HCT116 (cell line): ENCODE results near the gene SULT6B1. TPM values are rescaled to one million over a fixed set of nuclear protein-coding genes. Genes with fewer than 3 reads are reported as not detected.

Experiments used
- ATAC-seq: fragments of 200-7000 bp; cut with Tn5 transposase; 2 replicates; pipeline ENCODE4 v1.9.1; 2020; ENCODE audit warnings: mild to moderate bottlenecking, moderate library complexity
- BruUV-seq: library from RNA; stranded (reverse); fragments of 400-500 nt; replicated peaks from 2 replicates; lab custom pipeline; 2021; lab: Mats Ljungman, UMichigan
- CTCF ChIA-PET: fragments of 300-600 bp; sonication (Branson Sonifier 250); formaldehyde crosslinking; loops from one replicate; lab custom pipeline; 2021; ENCODE audit warnings: antibody characterized with exemption; lab: Charles Lee
- POLR2A ChIA-PET: fragments of 300-600, 350-600 bp; sonication (Branson Sonifier 250); formaldehyde crosslinking; loops from one replicate; lab custom pipeline; 2021; ENCODE audit warnings: antibody characterized with exemption; lab: Charles Lee
- RAD21 ChIA-PET, 2 experiments: fragments of 300-600 bp; sonication (Branson Sonifier 250); formaldehyde crosslinking; loops; one replicate each; lab custom pipeline; 2023; ENCODE audit warnings: low total read pairs in 2 of 2; ENCODE audit not compliant: uncharacterized antibody in 2 of 2, unreplicated experiment in 2 of 2, low non-redundant PET in 1 of 2; lab: Charles Lee
- DNase-seq: peaks from one replicate; pipeline ENCODE4 v3.0.0-alpha.2; 2010; ENCODE audit warnings: low read depth, low spot score
- H2AFZ ChIP-seq: fragments of 200-600 bp; shearing (Covaris generic), sonication (generic); 2 replicates; pipeline ENCODE4 v1.6.1; 2017; ENCODE audit warnings: low read depth, mixed run types, mixed read lengths, antibody characterized with exemption, low read length; ENCODE audit not compliant: poor library complexity, severe bottlenecking
- H3K27ac ChIP-seq: 2 replicates; pipeline ENCODE4 v1.5.1; 2012; ENCODE audit warnings: low read depth, low read length
- H3K27me3 ChIP-seq: fragments of 200-600 bp; sonication (generic); 2 replicates; pipeline ENCODE4 v1.6.1; 2016; ENCODE audit warnings: mixed run types, low read length, mixed read lengths; ENCODE audit not compliant: insufficient read depth
- H3K36me3 ChIP-seq, 2 experiments: fragments of 200-500 bp in 1 of 2; fragments of 200-600 bp in 1 of 2; sonication (Bioruptor generic) in 1 of 2; sonication (generic) in 1 of 2; 2 replicates each; pipeline versions ENCODE4 v1.5.1 to v1.6.1; 2014 to 2016; ENCODE audit warnings: low read length in 2 of 2, inconsistent platforms in 1 of 2, mixed read lengths in 1 of 2, mixed run types in 1 of 2; ENCODE audit not compliant: insufficient read depth in 2 of 2, control insufficient read depth in 1 of 2
- H3K4me1 ChIP-seq, 2 experiments: fragments of 200-600 bp in 1 of 2; sonication (generic) in 1 of 2; 2 replicates each; pipeline versions ENCODE4 v1.5.1 to v1.6.1; 2012 to 2017; ENCODE audit warnings: low read length in 2 of 2, inconsistent platforms in 1 of 2, mild to moderate bottlenecking in 1 of 2, mixed read lengths in 1 of 2, mixed run types in 1 of 2, moderate library complexity in 1 of 2; ENCODE audit not compliant: insufficient read depth in 2 of 2, control insufficient read depth in 1 of 2
- H3K4me2 ChIP-seq: fragments of 200-600 bp; sonication (generic); 2 replicates; pipeline ENCODE4 v1.6.1; 2017; ENCODE audit warnings: mixed run types, low read length, mixed read lengths
- H3K4me3 ChIP-seq, 2 experiments: fragments of 200-600 bp in 1 of 2; sonication (generic) in 1 of 2; replicated peaks in 1 of 2; 2 replicates each; pipeline ENCODE4 v1.5.1; 2011 to 2016; ENCODE audit warnings: low read length in 2 of 2, control low read depth in 1 of 2, low read depth in 1 of 2, mild to moderate bottlenecking in 1 of 2, mixed read lengths in 1 of 2, mixed run types in 1 of 2
- H3K79me2 ChIP-seq: fragments of 200-600 bp; sonication (generic); 2 replicates; pipeline ENCODE4 v1.6.1; 2017; ENCODE audit warnings: mild to moderate bottlenecking, mixed run types, low read length, moderate library complexity, mixed read lengths; ENCODE audit not compliant: insufficient read depth
- H3K9ac ChIP-seq: fragments of 200-600 bp; sonication (generic); 2 replicates; pipeline ENCODE4 v1.6.1; 2016; ENCODE audit warnings: low read length, mixed read lengths
- H3K9me2 ChIP-seq: fragments of 200-600 bp; sonication (generic), shearing (Covaris generic); 2 replicates; pipeline ENCODE4 v1.6.1; 2017; ENCODE audit warnings: mixed run types, mild to moderate bottlenecking, moderate library complexity; ENCODE audit not compliant: insufficient read depth
- H3K9me3 ChIP-seq, 2 experiments: fragments of 200-500 bp in 1 of 2; fragments of 200-600 bp in 1 of 2; sonication (Bioruptor generic) in 1 of 2; sonication (generic) in 1 of 2; 2 replicates each; pipeline ENCODE4 v1.6.1; 2014 to 2017; ENCODE audit warnings: low read length in 2 of 2, mixed read lengths in 2 of 2, inconsistent platforms in 1 of 2, low read depth in 1 of 2, mild to moderate bottlenecking in 1 of 2, mixed run types in 1 of 2, moderate library complexity in 1 of 2; ENCODE audit not compliant: control insufficient read depth in 1 of 2, insufficient read depth in 1 of 2
- H4K20me1 ChIP-seq: fragments of 200-600 bp; sonication (generic), shearing (Covaris generic); 2 replicates; pipeline ENCODE4 v1.6.1; 2017; ENCODE audit warnings: mixed run types, mild to moderate bottlenecking, moderate library complexity; ENCODE audit not compliant: insufficient read depth
- CBX3 ChIP-seq: IDR thresholded peaks from 2 replicates; pipeline ENCODE4 v1.6.1; 2012; ENCODE audit warnings: low read depth
- CEBPB ChIP-seq: IDR thresholded peaks from 2 replicates; pipeline ENCODE4 v1.6.1; 2012; ENCODE audit warnings: low read depth
- EGR1 ChIP-seq: IDR thresholded peaks from 2 replicates; pipeline ENCODE4 v1.6.1; 2012; ENCODE audit warnings: low read depth
- ELF1 ChIP-seq: IDR thresholded peaks from 2 replicates; pipeline ENCODE4 v1.6.1; 2012; ENCODE audit warnings: low read depth, borderline replicate concordance
- EZH2 ChIP-seq: fragments of 200-600 bp; sonication (generic); IDR thresholded peaks from 2 replicates; pipeline ENCODE4 v1.6.1; 2017; ENCODE audit warnings: antibody characterized with exemption, mixed run types
- EZH2phosphoT487 ChIP-seq: fragments of 200-600 bp; IDR thresholded peaks from 2 replicates; pipeline ENCODE4 v1.6.1; 2018; ENCODE audit warnings: antibody characterized with exemption, borderline replicate concordance
- FOSL1 ChIP-seq: IDR thresholded peaks from 2 replicates; pipeline ENCODE4 v1.6.1; 2012; ENCODE audit warnings: low read depth
- JUND ChIP-seq: IDR thresholded peaks from 2 replicates; pipeline ENCODE4 v1.6.1; 2012
- POLR2A ChIP-seq: IDR thresholded peaks from 2 replicates; pipeline ENCODE4 v1.7.0; 2011; ENCODE audit warnings: borderline replicate concordance; ENCODE audit not compliant: insufficient read depth, insufficient read length; ENCODE audit errors: extremely low read depth
- RAD21 ChIP-seq: IDR thresholded peaks from 2 replicates; pipeline ENCODE4 v1.6.1; 2012; ENCODE audit warnings: low read depth, mild to moderate bottlenecking
- SIN3A ChIP-seq: IDR thresholded peaks from 2 replicates; pipeline ENCODE4 v1.6.1; 2012; ENCODE audit warnings: low read depth
- SP1 ChIP-seq: IDR thresholded peaks from 2 replicates; pipeline ENCODE4 v1.6.1; 2012; ENCODE audit warnings: low read depth
- SRF ChIP-seq: IDR thresholded peaks from 2 replicates; pipeline ENCODE4 v1.6.1; 2012; ENCODE audit warnings: low read depth
- TCF7L2 ChIP-seq: IDR thresholded peaks from 2 replicates; pipeline ENCODE4 v1.7.0; 2011; ENCODE audit warnings: borderline replicate concordance, inconsistent platforms; ENCODE audit not compliant: insufficient read depth, insufficient read length; ENCODE audit errors: extremely low read depth
- YY1 ChIP-seq: IDR thresholded peaks from 2 replicates; pipeline ENCODE4 v1.6.1; 2011; ENCODE audit warnings: low read length, low read depth, moderate library complexity, mild to moderate bottlenecking; ENCODE audit not compliant: insufficient replicate concordance; ENCODE audit errors: extremely low read depth
- ZFX ChIP-seq: fragments of 450-650 bp; IDR thresholded peaks from 2 replicates; pipeline ENCODE4 v1.6.1; 2017
- intact Hi-C: fragments of 100-400 bp; cut with micrococcal nuclease; formaldehyde crosslinking; loops from 2 replicates; pipeline ENCODE4 v1.10.0; 2022
- total RNA-seq: library from RNA; stranded (reverse); gene quantifications from one replicate; pipeline ENCODE4 v1.2.1, GENCODE V29; 2021; ENCODE audit not compliant: unreplicated experiment
- TF ChIP-seq, protein P1 (sequence below): IDR thresholded peaks from 2 replicates; pipeline ENCODE4 v1.6.1; 2012
- TF ChIP-seq, protein P2 (sequence below): IDR thresholded peaks from 2 replicates; pipeline ENCODE4 v1.6.1; 2012
- TF ChIP-seq, protein P3 (sequence below): IDR thresholded peaks from 2 replicates; pipeline ENCODE4 v1.6.1; 2011; ENCODE audit warnings: mild to moderate bottlenecking, low read length, moderate library complexity; ENCODE audit not compliant: insufficient replicate concordance; ENCODE audit errors: extremely low read depth
- TF ChIP-seq, protein P4 (sequence below), 3 experiments: fragments of 200-600 bp in 1 of 3; sonication (generic) in 1 of 3; IDR thresholded peaks in 2 of 3; conservative IDR thresholded peaks in 1 of 3; 2 replicates each; pipeline ENCODE4 v1.5.1; 2012 to 2017; ENCODE audit warnings: low read depth in 2 of 3, low read length in 2 of 3, antibody characterized with exemption in 1 of 3, borderline replicate concordance in 1 of 3, control low read depth in 1 of 3, mild to moderate bottlenecking in 1 of 3, mixed read lengths in 1 of 3, mixed run types in 1 of 3, moderate library complexity in 1 of 3; ENCODE audit not compliant: insufficient read depth in 1 of 3

The SULT6B1 gene
- total RNA-seq, 1 experiment from 2014 or later = not detected

DNA sequence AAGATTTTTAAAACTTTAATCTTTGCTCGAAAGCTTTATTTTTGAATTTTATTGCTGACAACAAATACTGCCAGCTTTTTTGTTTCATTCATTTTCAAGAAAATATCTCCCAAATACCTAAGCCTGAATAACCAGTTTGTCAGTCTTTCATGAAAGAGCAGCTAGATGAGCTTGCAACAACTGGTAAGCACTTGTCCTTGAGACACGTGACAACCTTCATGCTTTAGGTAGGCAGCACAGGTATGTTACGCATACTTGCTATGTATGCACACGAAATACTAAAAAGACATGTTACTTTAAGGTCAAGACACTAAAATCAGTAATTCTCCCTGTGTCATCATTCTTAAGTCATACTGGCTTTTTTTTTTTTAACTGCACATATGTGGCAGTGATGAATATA is 30.6 kb upstream of the SULT6B1 start:
- CTCF ChIA-PET = interaction anchor here (0.7 kb wide), 1 partner anchor 658 kb away, joined by 3 read pairs; no protein-coding TSS in a partner anchor
- H2AFZ ChIP-seq = no peak overlapping the region
- H3K27me3 ChIP-seq = no peaks in the 10 kb centered on the region
- H3K36me3 ChIP-seq = peaks cover 61 to 62% of the 10 kb centered on the region in 2 experiments
- TF ChIP-seq SIN3A (no peak), CBX3 (no peak), YY1 (no peak), RAD21 (no peak), TCF7L2 (no peak), FOSL1 (no peak), EGR1 (no peak), ELF1 (no peak), JUND (no peak), CEBPB (no peak), POLR2A (no peak), ZFX (no peak), SP1 (no peak), EZH2 (no peak), EZH2phosphoT487 (no peak), SRF (no peak)
- TF ChIP-seq, protein P1, sequence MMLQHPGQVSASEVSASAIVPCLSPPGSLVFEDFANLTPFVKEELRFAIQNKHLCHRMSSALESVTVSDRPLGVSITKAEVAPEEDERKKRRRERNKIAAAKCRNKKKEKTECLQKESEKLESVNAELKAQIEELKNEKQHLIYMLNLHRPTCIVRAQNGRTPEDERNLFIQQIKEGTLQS = no peak
- TF ChIP-seq, protein P2, sequence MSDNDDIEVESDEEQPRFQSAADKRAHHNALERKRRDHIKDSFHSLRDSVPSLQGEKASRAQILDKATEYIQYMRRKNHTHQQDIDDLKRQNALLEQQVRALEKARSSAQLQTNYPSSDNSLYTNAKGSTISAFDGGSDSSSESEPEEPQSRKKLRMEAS = no peak
- TF ChIP-seq, protein P3, sequence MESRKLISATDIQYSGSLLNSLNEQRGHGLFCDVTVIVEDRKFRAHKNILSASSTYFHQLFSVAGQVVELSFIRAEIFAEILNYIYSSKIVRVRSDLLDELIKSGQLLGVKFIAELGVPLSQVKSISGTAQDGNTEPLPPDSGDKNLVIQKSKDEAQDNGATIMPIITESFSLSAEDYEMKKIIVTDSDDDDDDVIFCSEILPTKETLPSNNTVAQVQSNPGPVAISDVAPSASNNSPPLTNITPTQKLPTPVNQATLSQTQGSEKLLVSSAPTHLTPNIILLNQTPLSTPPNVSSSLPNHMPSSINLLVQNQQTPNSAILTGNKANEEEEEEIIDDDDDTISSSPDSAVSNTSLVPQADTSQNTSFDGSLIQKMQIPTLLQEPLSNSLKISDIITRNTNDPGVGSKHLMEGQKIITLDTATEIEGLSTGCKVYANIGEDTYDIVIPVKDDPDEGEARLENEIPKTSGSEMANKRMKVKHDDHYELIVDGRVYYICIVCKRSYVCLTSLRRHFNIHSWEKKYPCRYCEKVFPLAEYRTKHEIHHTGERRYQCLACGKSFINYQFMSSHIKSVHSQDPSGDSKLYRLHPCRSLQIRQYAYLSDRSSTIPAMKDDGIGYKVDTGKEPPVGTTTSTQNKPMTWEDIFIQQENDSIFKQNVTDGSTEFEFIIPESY = no peak
- TF ChIP-seq, protein P4, sequence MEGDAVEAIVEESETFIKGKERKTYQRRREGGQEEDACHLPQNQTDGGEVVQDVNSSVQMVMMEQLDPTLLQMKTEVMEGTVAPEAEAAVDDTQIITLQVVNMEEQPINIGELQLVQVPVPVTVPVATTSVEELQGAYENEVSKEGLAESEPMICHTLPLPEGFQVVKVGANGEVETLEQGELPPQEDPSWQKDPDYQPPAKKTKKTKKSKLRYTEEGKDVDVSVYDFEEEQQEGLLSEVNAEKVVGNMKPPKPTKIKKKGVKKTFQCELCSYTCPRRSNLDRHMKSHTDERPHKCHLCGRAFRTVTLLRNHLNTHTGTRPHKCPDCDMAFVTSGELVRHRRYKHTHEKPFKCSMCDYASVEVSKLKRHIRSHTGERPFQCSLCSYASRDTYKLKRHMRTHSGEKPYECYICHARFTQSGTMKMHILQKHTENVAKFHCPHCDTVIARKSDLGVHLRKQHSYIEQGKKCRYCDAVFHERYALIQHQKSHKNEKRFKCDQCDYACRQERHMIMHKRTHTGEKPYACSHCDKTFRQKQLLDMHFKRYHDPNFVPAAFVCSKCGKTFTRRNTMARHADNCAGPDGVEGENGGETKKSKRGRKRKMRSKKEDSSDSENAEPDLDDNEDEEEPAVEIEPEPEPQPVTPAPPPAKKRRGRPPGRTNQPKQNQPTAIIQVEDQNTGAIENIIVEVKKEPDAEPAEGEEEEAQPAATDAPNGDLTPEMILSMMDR (IDR thresholded peaks at IDR 0.05 in 2 of 3, conservative IDR thresholded peaks at IDR 0.05 in 1 of 3; ENCODE audit: borderline replicate concordance in 1 of 3, insufficient read depth in 1 of 3, low read depth in 2 of 3, low read length in 2 of 3) = no peak
- no peak overlapping the region for H3K4me3 ChIP-seq
- ATAC-seq (no peak), DNase-seq (no peak)
- no peak overlapping the region for H3K4me2 ChIP-seq
- no peaks in the 10 kb centered on the region for H3K4me1 ChIP-seq
- H4K20me1 ChIP-seq = peaks cover 5% of the 10 kb centered on the region; the same call in 1 of the 2 replicates
- H3K27ac ChIP-seq = no peak overlapping the region
- BruUV-seq = no TSS peak
- RAD21 ChIA-PET = no interaction called here
- H3K9ac ChIP-seq = no peak overlapping the region
- intact Hi-C loops = no loop called here
- no peaks in the 10 kb centered on the region for H3K9me3 ChIP-seq
- H3K9me2 ChIP-seq = no peaks in the 10 kb centered on the region
- peaks cover 65% of the 10 kb centered on the region for H3K79me2 ChIP-seq
- POLR2A ChIA-PET = no interaction called here
